Uterus (tissue), 4 donors: ENCODE measurements around the gene EYS. TPM values are rescaled to one million over a fixed set of nuclear protein-coding genes. Genes with fewer than 3 reads are reported as not detected.

Experiments used
- DNase-seq, 2 donors: peaks; one replicate each; pipeline ENCODE4 v3.0.0-alpha.2; 2019 to 2020
- H3K27ac ChIP-seq, 2 donors: fragments of 200-600 bp; sonication (generic); 1 replicate in 1 of 2; 2 replicates in 1 of 2; pipeline ENCODE4 v1.5.1; 2016 to 2018
- H3K27me3 ChIP-seq, 2 donors: fragments of 200-600 bp; sonication (generic); one replicate each; pipeline ENCODE4 v1.5.1; 2018 to 2019; ENCODE audit warnings: control low read depth in 1 of 2
- H3K36me3 ChIP-seq, 2 donors: fragments of 200-600 bp; sonication (generic); one replicate each; pipeline ENCODE4 v1.5.1; 2019; ENCODE audit warnings: control low read depth in 1 of 2
- H3K4me1 ChIP-seq, 2 donors: fragments of 200-600 bp; sonication (generic); one replicate each; pipeline ENCODE4 v1.5.1; 2018 to 2019; ENCODE audit warnings: control low read depth in 1 of 2
- H3K4me3 ChIP-seq, 2 donors: fragments of 200-600 bp; sonication (generic); 1 replicate in 1 of 2; 2 replicates in 1 of 2; pipeline ENCODE4 v1.5.1; 2018 to 2019; ENCODE audit warnings: mild to moderate bottlenecking in 1 of 2
- H3K9me3 ChIP-seq, 2 donors: fragments of 200-600 bp; sonication (generic); one replicate each; pipeline ENCODE4 v1.5.1; 2019; ENCODE audit warnings: control low read depth in 1 of 2
- POLR2A ChIP-seq, 2 donors: fragments of 450-650 bp; IDR thresholded peaks; one replicate each; pipeline ENCODE4 v1.6.1; 2016; ENCODE audit warnings: antibody characterized with exemption in 2 of 2, mild to moderate bottlenecking in 1 of 2, moderate library complexity in 1 of 2
- intact Hi-C: fragments of 100-400 bp; cut with DNase I; formaldehyde crosslinking; loops from one replicate; pipeline ENCODE4 v1.15.1; 2023; ENCODE audit warnings: low total_unique reads
- total RNA-seq, 4 donors: library from RNA; depleted of rRNA in 3 of 4; stranded (reverse); fragments of >200 nt in 3 of 4; gene quantifications; one replicate each; pipeline versions ENCODE4 v1.1.0 to v1.2.4, GENCODE V29; 2014 to 2023
- TF ChIP-seq, protein P1 (sequence below), 4 experiments: fragments of 200-600 bp in 2 of 4; fragments of 450-650 bp in 2 of 4; sonication (generic) in 2 of 4; IDR thresholded peaks; one replicate each; pipeline ENCODE4 v1.5.1; 2016 to 2019; ENCODE audit warnings: antibody characterized with exemption in 4 of 4, mild to moderate bottlenecking in 2 of 4, moderate library complexity in 1 of 4
- donor health status: DM: yes; HTN: yes; CAD: no.

The EYS gene
- total RNA-seq, 4 donors from 2014 or later: 1.3 TPM; not detected in 3

DNA sequence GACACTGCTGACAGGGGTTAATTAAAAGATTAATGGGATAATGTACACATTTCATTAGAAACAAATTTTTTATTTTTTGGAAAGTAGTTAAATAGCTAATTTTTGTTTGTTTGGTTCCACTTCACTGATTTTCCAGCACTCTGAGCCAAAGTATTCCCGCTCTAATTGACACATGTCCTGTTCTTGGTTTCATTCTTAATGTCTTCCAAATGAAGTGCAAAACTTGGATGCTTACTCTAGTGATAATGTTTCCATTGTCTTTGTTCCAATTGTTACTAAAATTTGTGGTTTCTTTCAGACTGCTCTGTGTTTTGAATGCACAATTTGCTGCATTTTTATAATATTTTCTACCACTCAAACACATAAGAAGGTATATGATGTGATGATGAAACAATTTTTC lies 1277.1 kb downstream of the EYS start:
- no peaks in the 10 kb centered on the region for H3K9me3 ChIP-seq
- H3K36me3 ChIP-seq: no peaks in the 10 kb centered on the region
- H3K4me3 ChIP-seq: no peak overlapping the region
- DNase-seq: no peak
- intact Hi-C loops: no loop called here
- no peaks in the 10 kb centered on the region for H3K27me3 ChIP-seq
- no peak overlapping the region for H3K27ac ChIP-seq
- no peak for TF ChIP-seq POLR2A (IDR thresholded peaks at IDR 0.05)
- TF ChIP-seq, protein P1, sequence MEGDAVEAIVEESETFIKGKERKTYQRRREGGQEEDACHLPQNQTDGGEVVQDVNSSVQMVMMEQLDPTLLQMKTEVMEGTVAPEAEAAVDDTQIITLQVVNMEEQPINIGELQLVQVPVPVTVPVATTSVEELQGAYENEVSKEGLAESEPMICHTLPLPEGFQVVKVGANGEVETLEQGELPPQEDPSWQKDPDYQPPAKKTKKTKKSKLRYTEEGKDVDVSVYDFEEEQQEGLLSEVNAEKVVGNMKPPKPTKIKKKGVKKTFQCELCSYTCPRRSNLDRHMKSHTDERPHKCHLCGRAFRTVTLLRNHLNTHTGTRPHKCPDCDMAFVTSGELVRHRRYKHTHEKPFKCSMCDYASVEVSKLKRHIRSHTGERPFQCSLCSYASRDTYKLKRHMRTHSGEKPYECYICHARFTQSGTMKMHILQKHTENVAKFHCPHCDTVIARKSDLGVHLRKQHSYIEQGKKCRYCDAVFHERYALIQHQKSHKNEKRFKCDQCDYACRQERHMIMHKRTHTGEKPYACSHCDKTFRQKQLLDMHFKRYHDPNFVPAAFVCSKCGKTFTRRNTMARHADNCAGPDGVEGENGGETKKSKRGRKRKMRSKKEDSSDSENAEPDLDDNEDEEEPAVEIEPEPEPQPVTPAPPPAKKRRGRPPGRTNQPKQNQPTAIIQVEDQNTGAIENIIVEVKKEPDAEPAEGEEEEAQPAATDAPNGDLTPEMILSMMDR (IDR thresholded peaks at IDR 0.05): no peak
- H3K4me1 ChIP-seq: no peaks in the 10 kb centered on the region

DNA sequence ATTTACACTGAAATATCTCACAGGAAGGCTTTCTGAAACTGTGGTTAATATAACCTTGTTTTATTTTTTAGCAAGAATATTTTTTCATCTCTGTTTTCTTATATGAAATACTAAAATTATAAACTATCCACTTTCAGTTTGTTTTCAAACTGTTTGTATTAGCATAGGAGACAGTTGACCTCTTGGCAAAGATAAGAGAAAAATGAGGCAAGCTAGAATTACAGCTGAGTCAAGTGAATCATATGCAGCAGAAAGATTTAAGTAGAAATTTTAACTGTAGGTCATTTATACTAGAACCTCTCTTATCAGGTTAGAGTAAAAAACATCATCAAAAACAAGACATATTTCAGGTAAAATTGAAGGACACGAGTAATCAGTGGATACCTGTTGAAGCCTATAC lies 1278.8 kb downstream of the EYS start:
- no peaks in the 10 kb centered on the region for H3K27me3 ChIP-seq
- no peak overlapping the region for H3K27ac ChIP-seq
- no peaks in the 10 kb centered on the region for H3K36me3 ChIP-seq
- no peaks in the 10 kb centered on the region for H3K4me1 ChIP-seq
- intact Hi-C loops: no loop called here
- DNase-seq: no peak
- H3K4me3 ChIP-seq: no peak overlapping the region
- H3K9me3 ChIP-seq: no peaks in the 10 kb centered on the region
- TF ChIP-seq, protein P1 (IDR thresholded peaks at IDR 0.05): no peak
- no peak for TF ChIP-seq POLR2A (IDR thresholded peaks at IDR 0.05)

DNA sequence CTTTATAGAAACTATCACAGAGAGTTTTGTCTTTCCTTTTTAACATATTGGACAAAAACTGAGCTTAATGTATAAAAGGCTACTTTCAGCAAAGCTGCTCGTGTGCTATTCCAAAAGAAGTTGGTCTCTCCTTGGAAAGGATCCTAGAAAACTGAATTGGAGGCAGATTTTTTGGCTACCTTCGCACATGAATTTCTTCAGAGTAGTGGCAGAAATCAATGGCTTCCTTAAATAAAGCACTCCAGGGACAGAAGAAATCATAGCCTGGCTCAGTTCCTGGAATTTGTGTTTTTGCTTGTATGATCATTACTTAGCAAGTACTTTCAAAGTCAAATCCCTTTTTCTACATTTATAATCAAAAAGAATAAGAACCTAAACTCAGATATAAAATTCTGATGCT lies 1291.1 kb downstream of the EYS start:
- no peaks in the 10 kb centered on the region for H3K9me3 ChIP-seq
- H3K36me3 ChIP-seq: no peaks in the 10 kb centered on the region
- DNase-seq: no peak
- intact Hi-C loops: no loop called here
- no peak overlapping the region for H3K4me3 ChIP-seq
- H3K27ac ChIP-seq: no peak overlapping the region
- no peaks in the 10 kb centered on the region for H3K4me1 ChIP-seq
- no peaks in the 10 kb centered on the region for H3K27me3 ChIP-seq
- TF ChIP-seq, protein P1 (IDR thresholded peaks at IDR 0.05): no peak
- no peak for TF ChIP-seq POLR2A (IDR thresholded peaks at IDR 0.05)

DNA sequence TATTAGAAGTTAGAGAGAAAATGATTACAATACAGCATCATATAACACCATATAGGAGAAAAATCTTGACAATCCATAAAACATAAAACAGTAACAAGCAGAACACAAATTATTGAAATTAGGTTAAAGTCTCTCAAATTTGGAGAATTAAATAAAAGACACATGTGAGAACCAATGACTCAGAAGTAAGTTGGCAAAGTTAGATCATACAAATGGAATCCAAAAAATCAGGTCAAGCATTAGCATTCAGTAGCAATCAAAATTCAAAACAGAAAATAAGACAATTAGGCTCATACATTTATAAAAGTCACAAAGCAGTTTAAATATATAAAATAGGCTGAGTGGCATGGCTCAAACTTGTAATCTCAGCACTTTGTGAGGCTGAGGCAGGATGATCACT lies 1295.8 kb downstream of the EYS start:
- intact Hi-C loops: no loop called here
- H3K4me3 ChIP-seq: no peak overlapping the region
- no peak for DNase-seq
- no peak overlapping the region for H3K27ac ChIP-seq
- no peaks in the 10 kb centered on the region for H3K27me3 ChIP-seq
- TF ChIP-seq, protein P1 (IDR thresholded peaks at IDR 0.05): no peak
- no peak for TF ChIP-seq POLR2A (IDR thresholded peaks at IDR 0.05)
- H3K9me3 ChIP-seq: no peaks in the 10 kb centered on the region
- H3K4me1 ChIP-seq: no peaks in the 10 kb centered on the region
- no peaks in the 10 kb centered on the region for H3K36me3 ChIP-seq

DNA sequence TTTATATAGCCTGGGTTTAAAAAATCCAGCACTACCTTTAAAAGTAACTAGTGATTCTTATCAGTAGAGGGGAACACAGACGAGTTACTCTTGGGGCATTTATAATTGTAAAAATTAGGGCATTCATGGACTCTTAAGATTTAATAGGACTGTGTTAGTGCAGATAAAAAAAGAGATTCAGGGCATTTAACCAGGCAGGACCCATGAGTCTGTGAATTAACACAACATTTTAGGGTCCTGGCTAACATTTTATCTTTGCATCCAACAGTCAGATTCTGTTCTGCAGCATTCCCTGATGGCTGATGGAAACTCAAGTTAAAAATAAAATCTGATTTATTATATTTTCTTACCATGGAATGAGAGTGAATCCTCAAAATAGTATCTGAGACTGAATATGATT lies 1297.1 kb downstream of the EYS start:
- TF ChIP-seq, protein P1 (IDR thresholded peaks at IDR 0.05): no peak
- no peak for TF ChIP-seq POLR2A (IDR thresholded peaks at IDR 0.05)
- Histone ChIP-seq H3K9me3 (no peaks in the 10 kb centered on the region), H3K4me1 (no peaks in the 10 kb centered on the region), H3K27me3 (no peaks in the 10 kb centered on the region), H3K27ac (no peak overlapping the region), H3K36me3 (no peaks in the 10 kb centered on the region), H3K4me3 (no peak overlapping the region)
- intact Hi-C loops: no loop called here
- DNase-seq: no peak
